Measurements from ENCODE around the gene LRRFIP1. TPM values are rescaled to one million over a fixed set of nuclear protein-coding genes. Genes with fewer than 3 reads are reported as not detected.

LRRFIP1 gene
- total and polyA plus RNA-seq, 9 of the 15 experiments (the other 6 are each of a cell fraction or from before 2014, with no cell fraction given), result 13.1 to 45.2 (median 31.3) TPM

GRCh38 chr2:237645261-237645660 is 17.9 kb downstream of the LRRFIP1 start:
- no peaks in the 10 kb centered on the region for H3K9me1 ChIP-seq (ENCODE audit: control insufficient read depth, insufficient read depth, low read length)
- no peak for TF ChIP-seq ARHGAP35 (IDR thresholded peaks at IDR 0.05; ENCODE audit: partially characterized antibody)
- TF ChIP-seq NCOA2 (IDR thresholded peaks at IDR 0.05; ENCODE audit: partially characterized antibody in 2 of 2), result no peak
- TF ChIP-seq ZNF398 (CRISPR knock-in tag; IDR thresholded peaks at IDR 0.05), result no peak
- no peak for TF ChIP-seq E2F6 (IDR thresholded peaks at IDR 0.05; ENCODE audit: borderline replicate concordance in 1 of 2, extremely low read depth in 1 of 2, insufficient read depth in 1 of 2, insufficient read length in 1 of 2, low read depth in 1 of 2, low read length in 1 of 2, poor library complexity in 1 of 2, severe bottlenecking in 1 of 2)
- TF ChIP-seq RBBP5 (IDR thresholded peaks at IDR 0.05; ENCODE audit: borderline replicate concordance, insufficient read depth, low read length, poor library complexity, severe bottlenecking), result no peak
- no peak for TF ChIP-seq FOXJ3 (CRISPR knock-in tag; IDR thresholded peaks at IDR 0.05)
- no peak for TF ChIP-seq BDP1 (IDR thresholded peaks at IDR 0.05; ENCODE audit: insufficient read depth, insufficient read length)
- TF ChIP-seq E2F8 (IDR thresholded peaks at IDR 0.05; ENCODE audit: low read depth, partially characterized antibody), result no peak
- TF ChIP-seq NFE2L1 (tag; IDR thresholded peaks at IDR 0.05; ENCODE audit: borderline replicate concordance, low read depth), result no peak
- no peak for TF ChIP-seq RBM22 (IDR thresholded peaks at IDR 0.05; ENCODE audit: low read depth, low read length, poor library complexity, severe bottlenecking)
- TF ChIP-seq ATF4 (CRISPR knock-in tag; IDR thresholded peaks at IDR 0.05), result no peak
- no peak for TF ChIP-seq RBM15 (IDR thresholded peaks at IDR 0.05; ENCODE audit: insufficient read depth, low read length)
- no peak for TF ChIP-seq NR4A1 (CRISPR knock-in tag; IDR thresholded peaks at IDR 0.05)
- no peak for TF ChIP-seq NR4A1 (tag; IDR thresholded peaks at IDR 0.05)
- TF ChIP-seq TAF15 (IDR thresholded peaks at IDR 0.05; ENCODE audit: low read depth, low read length), result no peak

More at GRCh38 chr2:237645261-237645660, 17.9 kb downstream of the LRRFIP1 start:
- Histone ChIP-seq H3K9ac (ENCODE audit: insufficient read depth in 1 of 2, low read depth in 2 of 2, low read length in 2 of 2) (no peak overlapping the region), H3K27me3 (ENCODE audit: control insufficient read depth in 2 of 2, insufficient read depth in 2 of 2, low read length in 2 of 2) (peaks cover 15 to 66% of the 10 kb centered on the region in 2 experiments; a peak in 4 of 5 replicates), H3K9me3 (replicated peaks; ENCODE audit: control insufficient read depth, insufficient read depth, low read depth, low read length) (no peaks in the 10 kb centered on the region), H3K27ac (ENCODE audit: extremely low read depth, low read depth, low read length) (no peak overlapping the region), H3K36me3 (ENCODE audit: control insufficient read depth, insufficient read depth, low read length) (no peaks in the 10 kb centered on the region), H3K79me2 (ENCODE audit: control insufficient read depth, insufficient read depth, low read length) (no peaks in the 10 kb centered on the region), H3K4me1 (replicated peaks in 1 of 2; ENCODE audit: control insufficient read depth in 2 of 2, insufficient read depth in 2 of 2, low read length in 2 of 2) (no peaks in the 10 kb centered on the region), H3K4me3 (no peak overlapping the region), H2AFZ (ENCODE audit: low read depth, low read length) (no peak overlapping the region), H4K20me1 (replicated peaks; ENCODE audit: control insufficient read depth, insufficient read depth, low read length) (no peaks in the 10 kb centered on the region), H3K4me2 (ENCODE audit: insufficient read depth, low read length) (no peak overlapping the region)
- BruUV-seq (replicated peaks), result no TSS peak
- CTCF ChIA-PET (ENCODE audit: low intra/inter-chr PET ratio), result no interaction called here
- WGBS (ENCODE audit: insufficient coverage, low coverage, missing lambda C conversion rate), result 0% methylated on average over 5 of the region's 8 CpGs
- FAIRE-seq (no peak), DNase-seq (ENCODE audit: extremely low read depth in 1 of 4, low spot score in 3 of 4) (no peak), ATAC-seq (no peak)
- in situ Hi-C loops (cut with MboI), result no loop called here
- intact Hi-C loops (cut with micrococcal nuclease), result no loop called here
- POLR2A ChIA-PET, result no interaction called here

All from K562 (cell line).